Keratinocyte (primary cell): Measurements from ENCODE around the gene MYO7B.

Source experiments
- EZH2 ChIP-seq: IDR thresholded peaks from one replicate; pipeline ENCODE4 v1.6.1; 2012; ENCODE audit warnings: inconsistent platforms, mild to moderate bottlenecking, low read length, moderate library complexity
- TF ChIP-seq, protein P1 (sequence below), 3 experiments: IDR thresholded peaks in 1 of 3; conservative IDR thresholded peaks in 1 of 3; optimal IDR thresholded peaks in 1 of 3; 2 replicates in 2 of 3; 3 replicates in 1 of 3; pipeline versions ENCODE3 to v1.5.1; 2011; ENCODE audit warnings: low read length in 3 of 3, mild to moderate bottlenecking in 3 of 3, moderate library complexity in 2 of 3, control low read depth in 1 of 3, inconsistent platforms in 1 of 3; ENCODE audit not compliant: insufficient read depth in 2 of 3; ENCODE audit errors: extremely low read depth in 1 of 3

DNA sequence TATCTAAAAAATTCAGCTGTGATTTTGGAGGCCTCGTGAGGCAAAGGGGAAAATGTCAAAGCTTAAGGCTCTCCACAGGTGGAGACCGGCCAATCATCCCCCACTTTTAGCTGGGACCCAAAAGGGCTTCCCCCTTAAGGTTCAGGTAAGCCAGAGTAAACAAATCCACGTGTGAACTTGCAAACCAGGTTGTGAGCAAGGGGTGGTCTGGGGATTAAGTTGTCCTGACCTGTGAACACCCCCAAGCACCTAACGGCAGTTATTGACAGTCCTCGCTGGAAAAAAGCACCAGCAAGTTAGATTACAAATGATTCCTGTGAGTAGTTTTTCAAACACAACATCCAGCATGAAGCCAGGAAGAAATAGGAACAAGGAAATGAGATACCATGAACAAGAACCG is 42.9 kb downstream of the MYO7B start:
- TF ChIP-seq, protein P1, sequence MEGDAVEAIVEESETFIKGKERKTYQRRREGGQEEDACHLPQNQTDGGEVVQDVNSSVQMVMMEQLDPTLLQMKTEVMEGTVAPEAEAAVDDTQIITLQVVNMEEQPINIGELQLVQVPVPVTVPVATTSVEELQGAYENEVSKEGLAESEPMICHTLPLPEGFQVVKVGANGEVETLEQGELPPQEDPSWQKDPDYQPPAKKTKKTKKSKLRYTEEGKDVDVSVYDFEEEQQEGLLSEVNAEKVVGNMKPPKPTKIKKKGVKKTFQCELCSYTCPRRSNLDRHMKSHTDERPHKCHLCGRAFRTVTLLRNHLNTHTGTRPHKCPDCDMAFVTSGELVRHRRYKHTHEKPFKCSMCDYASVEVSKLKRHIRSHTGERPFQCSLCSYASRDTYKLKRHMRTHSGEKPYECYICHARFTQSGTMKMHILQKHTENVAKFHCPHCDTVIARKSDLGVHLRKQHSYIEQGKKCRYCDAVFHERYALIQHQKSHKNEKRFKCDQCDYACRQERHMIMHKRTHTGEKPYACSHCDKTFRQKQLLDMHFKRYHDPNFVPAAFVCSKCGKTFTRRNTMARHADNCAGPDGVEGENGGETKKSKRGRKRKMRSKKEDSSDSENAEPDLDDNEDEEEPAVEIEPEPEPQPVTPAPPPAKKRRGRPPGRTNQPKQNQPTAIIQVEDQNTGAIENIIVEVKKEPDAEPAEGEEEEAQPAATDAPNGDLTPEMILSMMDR (optimal IDR thresholded peaks at IDR 0.05 in 1 of 3, IDR thresholded peaks at IDR 0.05 in 1 of 3, conservative IDR thresholded peaks at IDR 0.05 in 1 of 3; ENCODE audit: extremely low read depth in 1 of 3, insufficient read depth in 2 of 3, low read length in 3 of 3), result no peak
- TF ChIP-seq EZH2, result no peak
